Gastroesophageal sphincter (tissue), 4 donors: ENCODE data around the gene FUT3. TPM values are rescaled to one million over a fixed set of nuclear protein-coding genes. Genes with fewer than 3 reads are reported as not detected.

Experiments
- ATAC-seq: fragments of 150-250 bp; one replicate; pipeline ENCODE4 v1.9.1; 2016; ENCODE audit warnings: mild to moderate bottlenecking, moderate library complexity
- H3K27ac ChIP-seq, 4 donors: fragments of 200-600 bp; sonication (generic) in 3 of 4; 1 replicate in 3 of 4; 2 replicates in 1 of 4; pipeline ENCODE4 v1.5.1; 2016 to 2019
- H3K27me3 ChIP-seq: fragments of 200-600 bp; sonication (generic); one replicate; pipeline ENCODE4 v1.5.1; 2019
- H3K36me3 ChIP-seq, 2 donors: fragments of 200-600 bp; sonication (generic); one replicate each; pipeline ENCODE4 v1.5.1; 2019; ENCODE audit warnings: control low read depth in 1 of 2
- H3K4me1 ChIP-seq, 3 donors: fragments of 200-600 bp; sonication (generic); 1 replicate in 2 of 3; 2 replicates in 1 of 3; pipeline ENCODE4 v1.5.1; 2016 to 2019; ENCODE audit warnings: control low read depth in 2 of 3
- H3K4me3 ChIP-seq, 2 donors: fragments of 200-600 bp; sonication (generic); one replicate each; pipeline ENCODE4 v1.5.1; 2019; ENCODE audit warnings: mild to moderate bottlenecking in 1 of 2, moderate library complexity in 1 of 2
- H3K9me3 ChIP-seq, 3 donors: fragments of 200-600 bp; sonication (generic); one replicate each; pipeline ENCODE4 v1.5.1; 2017 to 2019; ENCODE audit warnings: control low read depth in 2 of 3
- CTCF ChIP-seq, 4 experiments: fragments of 200-600 bp in 2 of 4; fragments of 450-650 bp in 2 of 4; sonication (generic) in 1 of 4; IDR thresholded peaks; one replicate each; pipeline ENCODE4 v1.5.1; 2017 to 2019; ENCODE audit warnings: antibody characterized with exemption in 4 of 4, mild to moderate bottlenecking in 2 of 4, moderate library complexity in 2 of 4
- EP300 ChIP-seq: sonication (generic); formaldehyde crosslinking; IDR thresholded peaks from one replicate; pipeline ENCODE4 v1.6.1; 2017; ENCODE audit warnings: antibody characterized with exemption, mild to moderate bottlenecking
- POLR2A ChIP-seq, 2 donors: fragments of 450-650 bp; IDR thresholded peaks; one replicate each; pipeline ENCODE4 v1.6.1; 2017; ENCODE audit warnings: antibody characterized with exemption in 2 of 2, mild to moderate bottlenecking in 2 of 2, moderate library complexity in 1 of 2
- POLR2AphosphoS5 ChIP-seq: sonication (generic); formaldehyde crosslinking; IDR thresholded peaks from one replicate; pipeline ENCODE4 v1.6.1; 2017; ENCODE audit warnings: antibody characterized with exemption
- WGBS, 2 donors: methylation state at CpG; one replicate each; pipeline ENCODE4 v1.1.5; 2018; ENCODE audit warnings: low coverage in 1 of 2; 5-methylcytosine and 5-hydroxymethylcytosine counted together
- total RNA-seq, 4 donors: library from RNA; depleted of rRNA; stranded (reverse); fragments of >200 nt; gene quantifications; one replicate each; pipeline ENCODE4 v1.1.0, GENCODE V29; 2016

The FUT3 gene
- total RNA-seq, 4 donors from 2014 or later = 0.12 to 4.8 (median 4.5) TPM; not detected in 1

GRCh38 chr19:5896365-5897076 lies 45.3 kb upstream of the FUT3 start:
- no peak for ATAC-seq
- 96% methylated on average over 12 of the region's 29 CpGs; no CpG with 5 or more reads in 1 of the 2 donors for WGBS, 2 donors
- peaks cover 0 to 55% of the 10 kb centered on the region in 2 donors for H3K36me3 ChIP-seq
- TF ChIP-seq POLR2AphosphoS5 (no peak), CTCF (IDR thresholded peaks at IDR 0.05) (no peak), EP300 (no peak), POLR2A (IDR thresholded peaks at IDR 0.05) (no peak)
- H3K27ac ChIP-seq = peak overlapping the region in 2 of 4 donors; percentile 17 to 48
- peaks cover 8% of the 10 kb centered on the region for H3K27me3 ChIP-seq
- H3K4me1 ChIP-seq = peaks cover 0 to 48% (median 9%) of the 10 kb centered on the region in 3 donors
- no peak overlapping the region for H3K4me3 ChIP-seq
- H3K9me3 ChIP-seq = no peaks in the 10 kb centered on the region

- TF ChIP-seq POLR2AphosphoS5 (no peak), POLR2A (IDR thresholded peaks at IDR 0.05) (no peak), CTCF (IDR thresholded peaks at IDR 0.05) (no peak), EP300 (no peak)
These were observed 44.6 kb upstream of the FUT3 start for GRCh38 chr19:5895890-5896289.

GRCh38 chr19:5895409-5895808 lies 44.2 kb upstream of the FUT3 start:
- no CpG with 5 or more reads among the region's 15 CpGs for WGBS, 2 donors
- Histone ChIP-seq H3K4me1 (peaks cover 0 to 50% (median 14%) of the 10 kb centered on the region in 3 donors), H3K27ac (no peak overlapping the region), H3K27me3 (peaks cover 16% of the 10 kb centered on the region), H3K4me3 (no peak overlapping the region), H3K9me3 (no peaks in the 10 kb centered on the region), H3K36me3 (peaks cover 0 to 47% of the 10 kb centered on the region in 2 donors)
- TF ChIP-seq POLR2A (IDR thresholded peaks at IDR 0.05) = no peak
- TF ChIP-seq EP300 = no peak
- no peak for TF ChIP-seq POLR2AphosphoS5
- TF ChIP-seq CTCF (IDR thresholded peaks at IDR 0.05) = no peak
- ATAC-seq = no peak

More at GRCh38 chr19:5895890-5896289, 44.6 kb upstream of the FUT3 start:
- H3K4me1 ChIP-seq = peaks cover 0 to 48% (median 11%) of the 10 kb centered on the region in 3 donors
- H3K9me3 ChIP-seq = no peaks in the 10 kb centered on the region
- WGBS, 2 donors = 60% methylated on average over 2 of the region's 8 CpGs; no CpG with 5 or more reads in 1 of the 2 donors
- H3K27me3 ChIP-seq = peaks cover 15% of the 10 kb centered on the region
- H3K4me3 ChIP-seq = no peak overlapping the region
- no peak overlapping the region for H3K27ac ChIP-seq
- no peak for ATAC-seq
- H3K36me3 ChIP-seq = peaks cover 0 to 51% of the 10 kb centered on the region in 2 donors

- peaks cover 16% of the 10 kb centered on the region for H3K27me3 ChIP-seq
- peaks cover 0 to 41% of the 10 kb centered on the region in 2 donors for H3K36me3 ChIP-seq
- no peak for ATAC-seq
- no peaks in the 10 kb centered on the region for H3K9me3 ChIP-seq
- 80 to 100% methylated on average over 1 to 2 of the region's 28 CpGs for WGBS, 2 donors
- peaks cover 0 to 50% (median 20%) of the 10 kb centered on the region in 3 donors for H3K4me1 ChIP-seq
- TF ChIP-seq POLR2AphosphoS5 (no peak), CTCF (IDR thresholded peaks at IDR 0.05) (no peak), POLR2A (IDR thresholded peaks at IDR 0.05) (no peak), EP300 (no peak)
- H3K4me3 ChIP-seq = no peak overlapping the region
- peak overlapping the region in 1 of 4 donors; percentile 25 for H3K27ac ChIP-seq
These were observed 43.6 kb upstream of the FUT3 start for GRCh38 chr19:5894704-5895349.
